Measurements from ENCODE around the gene MAP1LC3B.

Gene MAP1LC3B

GRCh38 chr16:87411375-87412271 lies 19.5 kb downstream of the MAP1LC3B start:
- FAIRE-seq, result no peak

GRCh38 chr16:87412371-87412995 lies 20.3 kb downstream of the MAP1LC3B start:
- FAIRE-seq, result no peak

GRCh38 chr16:87412996-87413421 lies 20.9 kb downstream of the MAP1LC3B start:
- no peak for FAIRE-seq

GRCh38 chr16:87414251-87414680 lies 22.1 kb downstream of the MAP1LC3B start:
- no peak for FAIRE-seq

GRCh38 chr16:87415441-87415840 lies 23.3 kb downstream of the MAP1LC3B start:
- no peak for FAIRE-seq

GRCh38 chr16:87416826-87417527 lies 24.8 kb downstream of the MAP1LC3B start:
- peak; percentile 94 for FAIRE-seq

GRCh38 chr16:87417528-87417910 lies 25.4 kb downstream of the MAP1LC3B start:
- FAIRE-seq, result no peak

GRCh38 chr16:87418216-87418615 lies 26.1 kb downstream of the MAP1LC3B start:
- FAIRE-seq, result no peak

GRCh38 chr16:87418644-87419043 lies 26.5 kb downstream of the MAP1LC3B start:
- no peak for FAIRE-seq

- FAIRE-seq, result no peak
Observed at GRCh38 chr16:87420026-87421002, 28.2 kb downstream of the MAP1LC3B start.

GRCh38 chr16:87421003-87421912 lies 29.1 kb downstream of the MAP1LC3B start:
- no peak for FAIRE-seq

- FAIRE-seq, result no peak
Observed at GRCh38 chr16:87422106-87422505, 30.0 kb downstream of the MAP1LC3B start.

GRCh38 chr16:87423429-87423828 lies 31.3 kb downstream of the MAP1LC3B start:
- FAIRE-seq, result no peak

GRCh38 chr16:87424266-87424665 lies 32.1 kb downstream of the MAP1LC3B start:
- no peak for FAIRE-seq

GRCh38 chr16:87425941-87426340 lies 33.8 kb downstream of the MAP1LC3B start:
- FAIRE-seq, result no peak

GRCh38 chr16:87426423-87427215 lies 34.5 kb downstream of the MAP1LC3B start:
- FAIRE-seq, result no peak

GRCh38 chr16:87431926-87432325 lies 39.8 kb downstream of the MAP1LC3B start:
- FAIRE-seq, result no peak

- FAIRE-seq, result no peak
Observed at GRCh38 chr16:87432330-87432915, 40.3 kb downstream of the MAP1LC3B start.

- no peak for FAIRE-seq
Observed at GRCh38 chr16:87434146-87434667, 42.1 kb downstream of the MAP1LC3B start.

Measured in G401.6 (cell line).